HepG2 (cell line): ENCODE results near the gene POU2AF3. TPM values are rescaled to one million over a fixed set of nuclear protein-coding genes. Genes with fewer than 3 reads are reported as not detected.

Source experiments
- CAMTA2 ChIP-seq: sonication (generic); formaldehyde crosslinking; IDR thresholded peaks from 2 replicates; pipeline ENCODE4 v1.4.0; 2020; ENCODE audit warnings: mild to moderate bottlenecking, missing genetic modification reagents, borderline replicate concordance
- JDP2 ChIP-seq: sonication (generic); formaldehyde crosslinking; IDR thresholded peaks from 2 replicates; pipeline ENCODE4 v1.8.1; 2022; ENCODE audit warnings: missing genetic modification reagents, borderline replicate concordance
- NPAS2 ChIP-seq: sonication (generic); formaldehyde crosslinking; IDR thresholded peaks from 2 replicates; pipeline ENCODE4 v1.8.0; 2022; ENCODE audit warnings: mild to moderate bottlenecking, missing genetic modification reagents, borderline replicate concordance
- ZBTB38 ChIP-seq: sonication (generic); formaldehyde crosslinking; IDR thresholded peaks from 2 replicates; pipeline ENCODE4 v1.5.1; 2020; ENCODE audit warnings: mild to moderate bottlenecking, missing genetic modification reagents
- ZNF225 ChIP-seq: sonication (generic); formaldehyde crosslinking; IDR thresholded peaks from 2 replicates; pipeline ENCODE4 v1.4.0; 2020; ENCODE audit warnings: mild to moderate bottlenecking, missing genetic modification reagents
- ZNF274 ChIP-seq: sonication (generic); formaldehyde crosslinking; IDR thresholded peaks from 2 replicates; pipeline ENCODE4 v1.5.1; 2020; ENCODE audit warnings: mild to moderate bottlenecking, missing genetic modification reagents
- ZNF333 ChIP-seq: sonication (generic); formaldehyde crosslinking; IDR thresholded peaks from 2 replicates; pipeline ENCODE4 v1.4.0; 2020; ENCODE audit warnings: mild to moderate bottlenecking, missing genetic modification reagents, borderline replicate concordance
- ZNF546 ChIP-seq: sonication (generic); formaldehyde crosslinking; conservative IDR thresholded peaks from 2 replicates; pipeline ENCODE4 v1.8.1; 2023; ENCODE audit warnings: mild to moderate bottlenecking, missing genetic modification reagents
- polyA plus RNA-seq, 8 experiments: library from polyadenylated mRNA; depleted of rRNA in 3 of 8; stranded (reverse) in 7 of 8; unstranded in 1 of 8; fragments of >200 nt; fragmentation: Illumina TruSeq in 4 of 8; extraction: Trizol in 4 of 8; gene quantifications; 2 replicates each; pipeline versions ENCODE4 v1.2.1 to v1.2.3, GENCODE V29; 2011 to 2016; ENCODE audit warnings: low read depth in 4 of 8, missing spikeins in 1 of 8, mixed read lengths in 1 of 8; ENCODE audit not compliant: insufficient read depth in 1 of 8
- total RNA-seq, 5 experiments: library from RNA; depleted of rRNA; stranded (reverse); fragments of >200 nt; fragmentation: Illumina TruSeq; extraction: Trizol; gene quantifications; 2 replicates each; pipeline ENCODE4 v1.2.3, GENCODE V29; 2016; ENCODE audit warnings: low read depth in 1 of 5
- TF ChIP-seq, protein P1 (sequence below): sonication (generic); formaldehyde crosslinking; IDR thresholded peaks from 2 replicates; pipeline ENCODE4 v1.8.1; 2023; ENCODE audit warnings: mild to moderate bottlenecking, missing genetic modification reagents
- TF ChIP-seq, protein P2 (sequence below): sonication (generic); formaldehyde crosslinking; IDR thresholded peaks from 2 replicates; pipeline ENCODE4 v1.5.0; 2020; ENCODE audit warnings: mild to moderate bottlenecking, missing genetic modification reagents
- TF ChIP-seq, protein P3 (sequence below): sonication (generic); formaldehyde crosslinking; IDR thresholded peaks from 2 replicates; pipeline ENCODE4 v1.9.0; 2021; ENCODE audit warnings: mild to moderate bottlenecking, missing genetic modification reagents
- TF ChIP-seq, protein P4 (sequence below): sonication (generic); formaldehyde crosslinking; IDR thresholded peaks from 2 replicates; pipeline ENCODE4 v1.5.1; 2020; ENCODE audit warnings: mild to moderate bottlenecking, missing genetic modification reagents
- TF ChIP-seq, protein P5 (sequence below): sonication (generic); formaldehyde crosslinking; IDR thresholded peaks from 2 replicates; pipeline ENCODE4 v1.4.0; 2020; ENCODE audit warnings: missing genetic modification reagents

The POU2AF3 gene
- total and polyA plus RNA-seq, 2 of the 13 experiments (the other 11 are each of a cell fraction or from before 2014, with no cell fraction given): 7.8 to 71.2 TPM

DNA sequence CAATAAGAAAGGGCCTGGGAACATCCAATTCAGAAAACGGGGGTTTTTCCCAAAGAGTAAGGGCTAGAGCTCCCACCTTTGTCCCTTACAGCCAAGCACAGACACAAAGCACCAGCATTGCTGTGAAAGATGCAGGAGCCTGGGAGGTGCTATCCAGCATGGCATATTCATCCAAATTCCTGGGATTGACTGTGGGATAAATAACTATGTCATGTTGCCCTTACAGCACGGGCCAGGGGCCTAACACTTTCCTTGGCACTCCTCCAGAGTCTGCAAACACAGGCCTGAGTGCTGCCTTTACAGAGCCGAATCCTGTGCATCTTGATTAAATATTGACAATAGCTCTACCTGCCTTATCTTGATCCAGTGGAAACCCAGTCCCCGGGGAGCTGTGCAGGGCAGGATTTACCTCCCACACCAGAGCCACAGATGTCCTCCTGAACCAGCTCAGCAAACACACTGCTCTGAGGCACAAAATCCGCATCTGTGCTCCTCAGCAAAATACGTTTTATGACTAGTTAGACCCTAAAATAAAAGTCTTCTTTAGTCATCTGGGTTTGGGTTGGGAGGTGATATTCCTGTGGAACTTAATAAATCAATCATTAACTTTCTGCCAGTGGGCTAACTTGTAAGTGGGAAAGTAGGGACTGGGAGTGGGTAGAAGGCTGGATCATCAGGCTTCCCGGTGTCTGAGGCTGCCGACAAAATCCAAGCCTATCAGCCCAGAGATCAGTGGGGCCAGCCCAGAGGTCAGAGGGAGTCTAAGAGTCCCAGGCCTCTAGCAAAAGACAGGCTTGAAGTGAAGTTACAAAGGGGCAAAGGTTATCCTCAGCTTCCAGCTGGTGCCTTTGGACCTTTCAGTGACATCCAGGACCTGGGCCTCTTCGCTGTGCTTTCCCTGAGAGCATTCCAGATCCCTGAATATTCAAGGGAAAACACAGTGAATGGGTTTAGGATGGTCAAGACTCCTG, 36.5 kb downstream of the POU2AF3 start (continued):
- TF ChIP-seq CAMTA2 (CRISPR knock-in tag) (no peak), ZBTB38 (CRISPR knock-in tag) (0 out of 2 replicates have a peak, but pooled peaks have one; percentile 38), JDP2 (CRISPR knock-in tag) (no peak), NPAS2 (CRISPR knock-in tag) (no peak), ZNF274 (CRISPR knock-in tag) (peak; percentile 66; the same call in 1 of the 2 replicates), ZNF333 (no peak), ZNF546 (peak; percentile 80; the same call in 1 of the 2 replicates), ZNF225 (CRISPR knock-in tag) (no peak)
- TF ChIP-seq, protein P1, sequence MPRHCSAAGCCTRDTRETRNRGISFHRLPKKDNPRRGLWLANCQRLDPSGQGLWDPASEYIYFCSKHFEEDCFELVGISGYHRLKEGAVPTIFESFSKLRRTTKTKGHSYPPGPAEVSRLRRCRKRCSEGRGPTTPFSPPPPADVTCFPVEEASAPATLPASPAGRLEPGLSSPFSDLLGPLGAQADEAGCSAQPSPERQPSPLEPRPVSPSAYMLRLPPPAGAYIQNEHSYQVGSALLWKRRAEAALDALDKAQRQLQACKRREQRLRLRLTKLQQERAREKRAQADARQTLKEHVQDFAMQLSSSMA (CRISPR knock-in tag): no peak
- TF ChIP-seq, protein P2, sequence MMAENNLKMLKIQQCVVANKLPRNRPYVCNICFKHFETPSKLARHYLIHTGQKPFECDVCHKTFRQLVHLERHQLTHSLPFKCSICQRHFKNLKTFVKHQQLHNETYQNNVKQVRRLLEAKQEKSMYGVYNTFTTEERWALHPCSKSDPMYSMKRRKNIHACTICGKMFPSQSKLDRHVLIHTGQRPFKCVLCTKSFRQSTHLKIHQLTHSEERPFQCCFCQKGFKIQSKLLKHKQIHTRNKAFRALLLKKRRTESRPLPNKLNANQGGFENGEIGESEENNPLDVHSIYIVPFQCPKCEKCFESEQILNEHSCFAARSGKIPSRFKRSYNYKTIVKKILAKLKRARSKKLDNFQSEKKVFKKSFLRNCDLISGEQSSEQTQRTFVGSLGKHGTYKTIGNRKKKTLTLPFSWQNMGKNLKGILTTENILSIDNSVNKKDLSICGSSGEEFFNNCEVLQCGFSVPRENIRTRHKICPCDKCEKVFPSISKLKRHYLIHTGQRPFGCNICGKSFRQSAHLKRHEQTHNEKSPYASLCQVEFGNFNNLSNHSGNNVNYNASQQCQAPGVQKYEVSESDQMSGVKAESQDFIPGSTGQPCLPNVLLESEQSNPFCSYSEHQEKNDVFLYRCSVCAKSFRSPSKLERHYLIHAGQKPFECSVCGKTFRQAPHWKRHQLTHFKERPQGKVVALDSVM (CRISPR knock-in tag): no peak
- TF ChIP-seq, protein P3, sequence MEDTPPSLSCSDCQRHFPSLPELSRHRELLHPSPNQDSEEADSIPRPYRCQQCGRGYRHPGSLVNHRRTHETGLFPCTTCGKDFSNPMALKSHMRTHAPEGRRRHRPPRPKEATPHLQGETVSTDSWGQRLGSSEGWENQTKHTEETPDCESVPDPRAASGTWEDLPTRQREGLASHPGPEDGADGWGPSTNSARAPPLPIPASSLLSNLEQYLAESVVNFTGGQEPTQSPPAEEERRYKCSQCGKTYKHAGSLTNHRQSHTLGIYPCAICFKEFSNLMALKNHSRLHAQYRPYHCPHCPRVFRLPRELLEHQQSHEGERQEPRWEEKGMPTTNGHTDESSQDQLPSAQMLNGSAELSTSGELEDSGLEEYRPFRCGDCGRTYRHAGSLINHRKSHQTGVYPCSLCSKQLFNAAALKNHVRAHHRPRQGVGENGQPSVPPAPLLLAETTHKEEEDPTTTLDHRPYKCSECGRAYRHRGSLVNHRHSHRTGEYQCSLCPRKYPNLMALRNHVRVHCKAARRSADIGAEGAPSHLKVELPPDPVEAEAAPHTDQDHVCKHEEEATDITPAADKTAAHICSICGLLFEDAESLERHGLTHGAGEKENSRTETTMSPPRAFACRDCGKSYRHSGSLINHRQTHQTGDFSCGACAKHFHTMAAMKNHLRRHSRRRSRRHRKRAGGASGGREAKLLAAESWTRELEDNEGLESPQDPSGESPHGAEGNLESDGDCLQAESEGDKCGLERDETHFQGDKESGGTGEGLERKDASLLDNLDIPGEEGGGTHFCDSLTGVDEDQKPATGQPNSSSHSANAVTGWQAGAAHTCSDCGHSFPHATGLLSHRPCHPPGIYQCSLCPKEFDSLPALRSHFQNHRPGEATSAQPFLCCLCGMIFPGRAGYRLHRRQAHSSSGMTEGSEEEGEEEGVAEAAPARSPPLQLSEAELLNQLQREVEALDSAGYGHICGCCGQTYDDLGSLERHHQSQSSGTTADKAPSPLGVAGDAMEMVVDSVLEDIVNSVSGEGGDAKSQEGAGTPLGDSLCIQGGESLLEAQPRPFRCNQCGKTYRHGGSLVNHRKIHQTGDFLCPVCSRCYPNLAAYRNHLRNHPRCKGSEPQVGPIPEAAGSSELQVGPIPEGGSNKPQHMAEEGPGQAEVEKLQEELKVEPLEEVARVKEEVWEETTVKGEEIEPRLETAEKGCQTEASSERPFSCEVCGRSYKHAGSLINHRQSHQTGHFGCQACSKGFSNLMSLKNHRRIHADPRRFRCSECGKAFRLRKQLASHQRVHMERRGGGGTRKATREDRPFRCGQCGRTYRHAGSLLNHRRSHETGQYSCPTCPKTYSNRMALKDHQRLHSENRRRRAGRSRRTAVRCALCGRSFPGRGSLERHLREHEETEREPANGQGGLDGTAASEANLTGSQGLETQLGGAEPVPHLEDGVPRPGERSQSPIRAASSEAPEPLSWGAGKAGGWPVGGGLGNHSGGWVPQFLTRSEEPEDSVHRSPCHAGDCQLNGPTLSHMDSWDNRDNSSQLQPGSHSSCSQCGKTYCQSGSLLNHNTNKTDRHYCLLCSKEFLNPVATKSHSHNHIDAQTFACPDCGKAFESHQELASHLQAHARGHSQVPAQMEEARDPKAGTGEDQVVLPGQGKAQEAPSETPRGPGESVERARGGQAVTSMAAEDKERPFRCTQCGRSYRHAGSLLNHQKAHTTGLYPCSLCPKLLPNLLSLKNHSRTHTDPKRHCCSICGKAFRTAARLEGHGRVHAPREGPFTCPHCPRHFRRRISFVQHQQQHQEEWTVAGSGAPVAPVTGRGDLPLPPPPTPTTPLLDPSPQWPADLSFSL (CRISPR knock-in tag): 0 out of 2 replicates have a peak, but pooled peaks have one; percentile 34
- TF ChIP-seq, protein P4, sequence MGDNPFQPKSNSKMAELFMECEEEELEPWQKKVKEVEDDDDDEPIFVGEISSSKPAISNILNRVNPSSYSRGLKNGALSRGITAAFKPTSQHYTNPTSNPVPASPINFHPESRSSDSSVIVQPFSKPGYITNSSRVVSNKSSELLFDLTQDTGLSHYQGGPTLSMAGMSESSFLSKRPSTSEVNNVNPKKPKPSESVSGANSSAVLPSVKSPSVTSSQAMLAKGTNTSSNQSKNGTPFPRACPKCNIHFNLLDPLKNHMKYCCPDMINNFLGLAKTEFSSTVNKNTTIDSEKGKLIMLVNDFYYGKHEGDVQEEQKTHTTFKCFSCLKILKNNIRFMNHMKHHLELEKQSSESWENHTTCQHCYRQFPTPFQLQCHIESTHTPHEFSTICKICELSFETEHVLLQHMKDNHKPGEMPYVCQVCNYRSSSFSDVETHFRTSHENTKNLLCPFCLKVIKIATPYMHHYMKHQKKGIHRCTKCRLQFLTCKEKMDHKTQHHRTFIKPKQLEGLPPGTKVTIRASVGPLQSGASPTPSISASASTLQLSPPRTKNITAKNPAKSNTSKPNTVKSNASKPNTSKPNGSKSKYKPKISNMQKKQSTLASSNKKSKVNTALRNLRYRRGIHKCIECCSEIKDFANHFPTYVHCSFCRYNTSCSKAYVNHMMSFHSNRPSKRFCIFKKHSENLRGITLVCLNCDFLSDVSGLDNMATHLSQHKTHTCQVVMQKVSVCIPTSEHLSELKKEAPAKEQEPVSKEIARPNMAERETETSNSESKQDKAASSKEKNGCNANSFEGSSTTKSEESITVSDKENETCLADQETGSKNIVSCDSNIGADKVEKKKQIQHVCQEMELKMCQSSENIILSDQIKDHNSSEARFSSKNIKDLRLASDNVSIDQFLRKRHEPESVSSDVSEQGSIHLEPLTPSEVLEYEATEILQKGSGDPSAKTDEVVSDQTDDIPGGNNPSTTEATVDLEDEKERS (CRISPR knock-in tag): peak; percentile 78
- TF ChIP-seq, protein P5, sequence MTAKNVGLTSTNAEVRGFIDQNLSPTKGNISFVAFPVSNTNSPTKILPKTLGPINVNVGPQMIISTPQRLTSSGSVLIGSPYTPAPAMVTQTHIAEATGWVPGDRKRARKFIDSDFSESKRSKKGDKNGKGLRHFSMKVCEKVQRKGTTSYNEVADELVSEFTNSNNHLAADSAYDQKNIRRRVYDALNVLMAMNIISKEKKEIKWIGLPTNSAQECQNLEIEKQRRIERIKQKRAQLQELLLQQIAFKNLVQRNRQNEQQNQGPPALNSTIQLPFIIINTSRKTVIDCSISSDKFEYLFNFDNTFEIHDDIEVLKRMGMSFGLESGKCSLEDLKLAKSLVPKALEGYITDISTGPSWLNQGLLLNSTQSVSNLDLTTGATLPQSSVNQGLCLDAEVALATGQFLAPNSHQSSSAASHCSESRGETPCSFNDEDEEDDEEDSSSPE: 0 out of 2 replicates have a peak, but pooled peaks have one; percentile 25
